H7 (cell line): ENCODE results near the gene DDA1. TPM values are rescaled to one million over a fixed set of nuclear protein-coding genes. Genes with fewer than 3 reads are reported as not detected.

Experiments
- DNase-seq: peaks from one replicate; pipeline ENCODE4 v3.0.0; 2012
- H3K27me3 ChIP-seq: 2 replicates; pipeline ENCODE4 v1.6.0; 2011; ENCODE audit warnings: mild to moderate bottlenecking, low read length; ENCODE audit not compliant: control insufficient read depth, insufficient read depth
- H3K36me3 ChIP-seq: replicated peaks from 2 replicates; pipeline ENCODE4 v1.5.1; 2011; ENCODE audit warnings: low read length; ENCODE audit not compliant: control insufficient read depth, insufficient read depth
- H3K4me3 ChIP-seq: 2 replicates; pipeline ENCODE4 v1.5.1; 2011; ENCODE audit warnings: low read depth, mild to moderate bottlenecking, control low read depth, low read length, moderate library complexity; ENCODE audit not compliant: insufficient read depth
- total RNA-seq: library from RNA; depleted of rRNA; stranded (reverse); fragments of >200 nt; shearing (Covaris generic); gene quantifications from 2 replicates; pipeline ENCODE4 v1.2.3, GENCODE V29; 2014

The DDA1 gene
- total RNA-seq, 1 experiment from 2014 or later: 50.8 TPM

DNA sequence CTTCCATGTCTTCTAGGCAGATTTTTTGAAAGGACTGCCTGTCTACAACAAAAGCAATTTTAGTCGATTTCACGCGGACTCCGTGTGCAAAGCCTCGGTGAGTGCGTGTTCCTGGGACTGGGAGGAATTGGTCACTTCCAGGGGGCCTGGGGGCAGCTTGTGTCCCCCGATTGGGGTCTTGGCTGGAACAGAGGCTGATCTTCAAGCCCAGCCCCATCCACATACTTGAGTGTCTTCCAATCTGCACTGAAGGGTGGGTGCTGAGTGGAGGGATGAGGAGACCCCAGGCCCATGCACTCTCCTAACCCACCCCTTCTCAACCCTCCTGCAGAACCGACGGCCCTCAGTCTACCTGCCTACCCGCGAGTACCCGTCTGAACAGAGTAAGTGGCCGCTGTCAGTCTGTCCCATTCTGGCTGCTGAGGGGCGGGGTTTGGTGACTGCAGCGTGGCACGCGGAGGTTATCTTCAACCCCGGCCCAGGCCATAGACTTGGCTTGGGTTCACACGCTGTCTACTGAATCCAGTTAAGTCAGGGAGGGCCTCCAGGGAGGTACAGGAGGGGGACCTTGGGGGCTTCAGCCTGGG lies 4.7 kb downstream of the DDA1 start:
- H3K36me3 ChIP-seq: peaks cover 11% of the 10 kb centered on the region
- H3K4me3 ChIP-seq: no peak overlapping the region
- no peaks in the 10 kb centered on the region for H3K27me3 ChIP-seq
- no peak for DNase-seq

DNA sequence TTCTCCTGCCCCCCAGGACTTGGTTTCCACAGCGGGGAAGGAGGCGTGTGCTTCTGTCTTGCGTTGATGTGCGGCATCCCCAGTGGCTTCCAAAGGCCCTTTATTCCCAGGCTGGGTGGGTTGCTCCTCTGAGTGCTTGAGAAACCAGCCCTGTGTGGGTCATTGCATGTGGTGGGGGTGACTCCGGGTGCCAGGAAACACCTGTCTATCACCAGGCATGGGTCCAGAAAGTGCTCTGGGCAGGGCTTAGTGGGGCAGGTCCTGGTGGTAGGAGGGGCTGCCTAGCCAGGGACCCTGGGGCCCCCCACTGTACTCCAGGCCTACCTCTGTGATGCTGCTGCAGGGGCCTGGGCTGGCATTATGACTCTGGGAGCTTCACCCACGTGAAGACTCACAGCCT lies 9.6 kb downstream of the DDA1 start:
- no peaks in the 10 kb centered on the region for H3K27me3 ChIP-seq
- peaks cover 13% of the 10 kb centered on the region for H3K36me3 ChIP-seq
- DNase-seq: no peak
- no peak overlapping the region for H3K4me3 ChIP-seq

DNA sequence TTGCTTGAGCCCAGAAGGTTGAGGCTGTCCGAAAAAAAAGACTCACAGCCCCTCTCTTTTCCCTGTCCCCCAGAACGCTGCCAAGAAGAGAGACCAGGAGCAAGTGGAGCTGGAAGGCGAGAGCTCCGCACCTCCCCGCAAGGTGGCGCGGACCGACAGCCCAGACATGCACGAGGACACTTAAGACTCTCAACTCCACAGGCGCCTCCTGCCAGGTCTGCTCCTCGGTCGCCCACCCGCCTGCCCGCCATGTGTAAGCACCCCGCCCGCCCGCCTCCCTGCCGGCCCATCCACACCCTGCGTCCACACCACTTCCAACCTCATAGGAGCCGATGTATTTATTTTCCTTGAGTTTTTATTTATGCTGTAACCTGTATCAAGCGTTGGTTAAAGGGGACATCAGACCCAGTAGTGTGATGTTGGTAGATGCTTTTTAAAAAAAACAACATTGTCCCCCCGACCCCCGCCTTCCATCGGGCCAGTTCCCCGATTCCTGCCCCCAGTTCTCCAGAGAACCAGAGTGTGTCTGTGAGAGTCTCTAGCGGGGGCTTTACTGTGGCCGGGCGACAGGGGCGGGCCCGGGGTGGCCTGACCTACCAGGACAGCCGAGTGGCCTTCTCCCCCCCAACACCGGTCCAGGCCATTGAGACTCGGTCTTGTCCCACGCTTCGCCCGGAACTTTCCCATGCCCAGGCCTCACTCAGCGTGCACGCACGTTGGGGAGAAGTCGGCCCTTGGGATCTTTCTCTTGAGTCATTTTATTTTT lies 10.3 kb downstream of the DDA1 start:
- H3K27me3 ChIP-seq: no peaks in the 10 kb centered on the region
- peaks cover 11% of the 10 kb centered on the region for H3K36me3 ChIP-seq
- H3K4me3 ChIP-seq: no peak overlapping the region
- DNase-seq: peak; percentile 26

DNA sequence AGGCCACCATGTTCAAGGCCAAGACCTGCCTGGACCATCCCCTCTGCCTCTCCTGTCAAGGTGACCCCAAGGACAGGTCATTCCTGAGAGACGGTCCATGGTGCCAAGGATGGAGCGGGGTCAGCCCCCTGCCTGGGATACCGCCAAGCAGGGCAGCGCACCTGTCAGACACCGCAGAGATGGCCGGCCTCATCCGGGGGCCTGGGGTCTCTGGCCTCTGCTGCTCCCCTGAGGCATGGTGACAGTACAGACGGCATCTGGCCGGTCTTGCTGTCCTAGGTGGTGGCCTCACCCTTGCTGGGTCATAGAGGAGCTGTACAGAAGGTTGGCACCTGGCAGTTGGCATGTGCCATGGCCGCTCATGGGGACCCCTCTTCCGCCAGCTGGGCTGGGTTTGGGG lies 11.1 kb downstream of the DDA1 start:
- Histone ChIP-seq H3K27me3 (no peaks in the 10 kb centered on the region), H3K4me3 (no peak overlapping the region), H3K36me3 (peaks cover 10% of the 10 kb centered on the region)
- DNase-seq: peak; percentile 44

DNA sequence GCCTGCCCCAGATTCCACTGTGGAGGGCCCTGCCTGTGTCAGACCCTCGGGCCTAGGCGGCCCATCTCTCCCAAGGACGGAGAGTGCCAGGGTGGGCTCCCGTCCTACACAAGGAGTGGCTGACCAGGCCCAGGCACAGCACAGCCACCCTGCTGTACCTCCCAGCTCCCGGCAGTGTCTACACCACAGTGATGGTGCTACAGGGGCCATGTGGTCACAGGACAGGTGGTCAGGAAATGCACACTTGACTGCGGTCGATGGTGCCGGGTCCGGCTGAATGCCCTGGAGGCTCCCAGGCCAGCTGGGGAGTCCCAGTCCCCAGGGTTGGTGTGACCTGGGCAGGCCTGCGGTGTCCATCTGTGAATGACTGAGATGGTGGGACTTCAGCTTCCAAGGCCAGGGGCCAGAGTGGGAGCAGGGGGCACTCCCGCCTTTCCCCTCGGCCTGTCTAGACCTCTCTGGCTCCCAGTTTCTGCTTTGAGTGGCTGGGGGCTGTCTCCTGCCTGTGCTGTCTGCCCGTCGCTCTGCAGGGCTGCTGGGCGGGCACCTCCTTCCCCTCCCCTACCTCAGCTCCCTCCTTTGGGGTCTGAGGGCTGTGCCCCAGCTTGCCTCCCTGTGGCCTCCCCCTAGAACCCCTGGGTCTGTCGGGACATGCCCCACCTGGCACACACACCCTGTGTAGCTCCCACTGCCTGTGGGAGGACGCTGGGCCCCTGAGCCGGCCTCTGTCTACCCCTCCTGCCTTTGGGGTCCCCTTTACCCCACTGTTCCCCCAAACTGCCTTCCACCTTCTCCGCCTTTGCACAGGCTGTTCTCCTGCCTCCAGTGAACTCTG lies 12.5 kb downstream of the DDA1 start:
- no peaks in the 10 kb centered on the region for H3K27me3 ChIP-seq
- H3K4me3 ChIP-seq: no peak overlapping the region
- H3K36me3 ChIP-seq: peaks cover 6% of the 10 kb centered on the region
- peak; percentile 47 for DNase-seq

DNA sequence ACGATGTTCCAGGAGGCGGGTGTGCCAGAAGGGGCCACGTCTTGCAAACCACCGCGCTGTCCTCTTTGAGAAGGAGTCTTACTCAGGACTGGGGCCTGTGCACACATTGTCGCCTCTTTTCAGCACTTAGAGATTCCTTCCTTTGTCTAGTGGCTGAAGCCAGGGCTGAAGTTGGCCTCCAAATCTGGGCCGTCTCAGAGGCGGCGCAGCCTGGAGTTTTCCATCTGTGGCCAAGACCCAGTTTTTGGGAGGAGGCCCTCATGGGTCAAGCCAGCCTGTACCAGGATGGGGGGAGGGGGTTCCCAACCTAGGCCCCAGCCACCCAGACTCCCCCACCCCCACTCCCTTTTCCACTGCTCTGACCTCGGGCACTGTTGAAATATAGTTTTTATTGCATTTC lies 13.5 kb downstream of the DDA1 start:
- Histone ChIP-seq H3K27me3 (no peaks in the 10 kb centered on the region), H3K36me3 (peaks cover 6% of the 10 kb centered on the region), H3K4me3 (no peak overlapping the region)
- no peak for DNase-seq

DNA sequence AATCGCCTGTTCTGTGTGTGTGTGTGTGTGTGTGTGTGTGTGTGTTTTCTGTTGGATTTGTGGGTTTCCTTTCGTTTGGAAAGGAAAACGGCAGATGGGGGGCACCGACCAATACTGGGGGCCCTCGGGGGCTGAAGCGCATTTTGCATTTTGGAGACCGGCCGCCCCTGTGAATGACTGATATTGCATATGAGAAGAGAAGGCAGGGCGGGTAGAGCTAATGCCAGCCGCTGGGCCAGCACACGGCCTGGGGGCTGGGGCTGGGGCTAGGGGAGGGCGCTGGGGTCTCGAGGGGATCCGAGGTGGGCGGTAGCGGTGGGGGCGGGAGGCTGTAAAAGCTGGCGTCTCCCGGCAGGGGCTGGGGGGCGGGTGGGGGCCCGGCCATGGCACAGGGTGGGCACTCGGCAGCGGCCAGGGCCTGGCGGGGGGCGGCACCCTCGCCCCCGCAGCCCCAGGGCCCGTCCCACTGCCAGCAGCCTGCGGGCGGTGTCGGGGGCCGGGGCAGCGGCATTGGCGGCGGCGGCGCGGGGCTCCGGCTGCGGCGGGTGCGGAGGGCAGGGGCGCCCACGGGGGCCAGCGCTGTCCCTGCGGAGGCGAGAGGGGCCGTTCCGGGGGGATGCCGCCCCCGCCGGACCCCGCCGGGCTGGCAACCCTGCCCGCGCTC lies 14.1 kb downstream of the DDA1 start:
- peak; percentile 71 for DNase-seq
- Histone ChIP-seq H3K27me3 (no peaks in the 10 kb centered on the region), H3K36me3 (peaks cover 6% of the 10 kb centered on the region), H3K4me3 (no peak overlapping the region)

DNA sequence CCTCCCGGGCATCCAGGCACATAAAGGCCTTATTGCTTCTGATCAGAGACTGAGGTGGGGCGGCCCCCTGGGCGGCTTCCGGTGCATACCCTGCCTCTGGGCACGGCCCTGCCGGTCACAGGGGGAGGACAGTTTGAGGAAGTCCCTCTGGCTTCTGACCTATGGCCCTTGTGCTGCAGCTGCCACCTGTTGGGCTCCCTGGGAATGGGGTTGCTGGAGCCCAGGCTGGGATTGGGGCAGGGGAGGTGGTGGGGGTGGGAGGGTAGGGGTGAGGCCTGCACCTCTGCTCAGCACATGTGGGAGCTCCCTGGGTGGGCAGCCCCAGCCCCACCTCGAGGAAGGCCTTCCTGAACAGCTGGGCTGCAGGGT lies 14.6 kb downstream of the DDA1 start:
- peaks cover 3% of the 10 kb centered on the region for H3K27me3 ChIP-seq
- H3K36me3 ChIP-seq: peaks cover 6% of the 10 kb centered on the region
- H3K4me3 ChIP-seq: no peak overlapping the region
- DNase-seq: no peak

DNA sequence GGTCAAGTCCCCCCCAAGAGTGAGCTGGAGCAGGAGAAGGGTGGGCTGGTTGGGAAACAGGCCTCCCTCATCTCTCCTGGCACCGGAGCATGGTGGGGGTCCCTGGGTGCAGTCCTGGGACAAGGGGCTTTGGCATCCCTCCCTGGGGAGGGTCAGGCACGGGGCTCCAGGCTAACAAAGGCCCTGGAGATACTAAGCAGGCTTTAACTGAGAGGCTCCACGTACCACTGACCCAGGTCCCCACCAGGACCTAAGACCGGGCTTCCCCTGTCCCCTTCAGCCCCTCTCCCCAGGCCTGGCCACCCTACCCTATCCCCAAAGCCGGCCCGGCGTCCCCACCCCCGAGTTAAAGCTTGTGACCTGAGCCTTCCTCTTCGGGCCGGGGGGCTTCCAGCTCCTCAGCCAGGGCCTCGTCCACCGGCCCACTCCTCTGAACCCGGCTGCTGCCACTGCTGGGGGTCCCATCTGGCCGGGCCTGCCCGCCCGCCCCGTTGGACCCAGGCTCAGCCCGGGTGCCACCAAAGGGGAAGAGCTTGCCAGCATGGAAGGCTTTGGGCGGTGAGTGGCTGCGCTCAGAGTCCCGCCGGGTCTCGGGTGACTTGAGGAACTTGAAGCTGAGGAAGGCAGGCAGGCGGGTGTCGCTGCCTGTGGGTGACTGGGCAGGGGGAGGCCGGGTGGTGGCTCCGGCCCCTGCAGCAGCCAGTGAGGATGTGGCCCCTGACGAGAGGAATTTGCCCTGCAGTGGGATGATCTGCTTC lies 15.2 kb downstream of the DDA1 start:
- no peak overlapping the region for H3K4me3 ChIP-seq
- DNase-seq: no peak
- H3K36me3 ChIP-seq: peaks cover 4% of the 10 kb centered on the region
- H3K27me3 ChIP-seq: peaks cover 9% of the 10 kb centered on the region

DNA sequence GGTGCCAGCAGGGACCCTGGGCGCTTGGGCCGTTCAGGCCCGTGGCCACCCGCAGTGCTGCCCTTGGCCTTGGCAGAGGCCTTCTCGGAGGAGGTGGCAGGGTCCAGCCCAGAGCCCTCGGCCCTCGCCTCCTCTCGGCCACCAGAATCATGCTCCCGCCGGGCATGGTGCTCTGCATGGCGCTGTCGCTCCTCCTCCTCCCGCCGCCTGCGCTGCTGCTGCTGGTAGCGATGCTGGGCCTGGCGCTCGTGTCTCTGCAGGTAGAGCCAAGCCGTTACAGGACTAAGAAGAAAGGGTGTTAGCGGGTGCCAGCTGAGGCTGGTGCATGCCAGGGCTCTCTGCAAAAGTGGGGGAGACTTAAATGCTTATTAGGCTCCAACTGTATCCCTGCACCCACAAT lies 15.8 kb downstream of the DDA1 start:
- Histone ChIP-seq H3K4me3 (no peak overlapping the region), H3K27me3 (peaks cover 13% of the 10 kb centered on the region), H3K36me3 (peaks cover 1% of the 10 kb centered on the region)
- DNase-seq: no peak

DNA sequence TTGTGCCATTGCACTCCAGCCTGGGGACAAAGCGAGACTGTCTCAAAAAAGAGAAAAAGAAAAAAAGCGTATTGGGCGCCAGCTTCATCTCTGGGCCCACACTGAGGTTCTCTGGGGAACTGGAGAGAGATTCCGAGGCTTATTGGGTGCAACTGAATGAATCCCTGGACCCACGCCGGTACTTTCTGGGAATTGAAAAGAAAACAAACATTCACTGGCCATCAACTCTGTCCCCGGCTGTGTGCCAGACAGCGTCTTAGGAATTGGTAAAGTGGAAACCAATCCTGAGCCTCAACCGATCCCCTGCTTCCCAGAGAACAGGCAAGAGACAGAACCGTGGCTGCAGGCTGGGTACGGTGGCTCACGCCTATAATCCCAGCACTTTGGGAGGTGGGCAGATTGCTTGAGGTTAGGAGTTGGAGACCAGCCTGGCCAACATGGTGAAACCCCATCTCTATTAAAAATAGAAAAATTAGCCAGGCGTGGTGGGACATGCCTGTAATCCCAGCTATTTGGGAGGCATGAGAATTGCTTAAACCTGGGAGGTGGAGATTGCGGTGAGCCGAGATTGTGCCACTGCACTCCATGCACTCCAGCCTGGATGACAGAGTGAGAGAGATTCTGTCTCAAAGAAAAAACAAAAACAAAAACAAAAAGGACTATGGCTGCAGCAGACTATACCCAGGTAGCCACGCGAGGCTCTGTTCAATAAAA lies 16.7 kb downstream of the DDA1 start:
- peaks cover 13% of the 10 kb centered on the region for H3K27me3 ChIP-seq
- no peak for DNase-seq
- H3K4me3 ChIP-seq: no peak overlapping the region
- peaks cover 1% of the 10 kb centered on the region; the same call in 1 of the 2 replicates for H3K36me3 ChIP-seq

DNA sequence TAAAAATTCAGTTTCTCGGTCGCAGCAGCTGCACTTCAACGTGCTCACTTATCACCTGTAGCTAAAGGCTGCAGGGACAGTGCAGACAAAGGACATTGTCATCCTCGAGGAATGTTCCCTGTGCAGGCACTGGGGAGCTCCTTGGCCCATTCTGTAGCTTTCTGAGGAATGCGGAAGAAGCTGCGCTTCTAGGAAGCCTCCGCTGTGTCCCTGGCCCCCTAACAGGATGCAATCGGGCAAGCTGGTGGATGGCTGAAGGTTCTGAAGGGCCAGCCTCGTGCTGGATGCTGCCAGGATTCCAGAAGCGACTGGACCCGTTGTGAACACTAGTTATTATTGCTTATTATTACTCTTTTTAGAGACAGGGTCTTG lies 17.2 kb downstream of the DDA1 start:
- peaks cover 13% of the 10 kb centered on the region for H3K27me3 ChIP-seq
- DNase-seq: no peak
- peaks cover 1% of the 10 kb centered on the region; the same call in 1 of the 2 replicates for H3K36me3 ChIP-seq
- H3K4me3 ChIP-seq: no peak overlapping the region

DNA sequence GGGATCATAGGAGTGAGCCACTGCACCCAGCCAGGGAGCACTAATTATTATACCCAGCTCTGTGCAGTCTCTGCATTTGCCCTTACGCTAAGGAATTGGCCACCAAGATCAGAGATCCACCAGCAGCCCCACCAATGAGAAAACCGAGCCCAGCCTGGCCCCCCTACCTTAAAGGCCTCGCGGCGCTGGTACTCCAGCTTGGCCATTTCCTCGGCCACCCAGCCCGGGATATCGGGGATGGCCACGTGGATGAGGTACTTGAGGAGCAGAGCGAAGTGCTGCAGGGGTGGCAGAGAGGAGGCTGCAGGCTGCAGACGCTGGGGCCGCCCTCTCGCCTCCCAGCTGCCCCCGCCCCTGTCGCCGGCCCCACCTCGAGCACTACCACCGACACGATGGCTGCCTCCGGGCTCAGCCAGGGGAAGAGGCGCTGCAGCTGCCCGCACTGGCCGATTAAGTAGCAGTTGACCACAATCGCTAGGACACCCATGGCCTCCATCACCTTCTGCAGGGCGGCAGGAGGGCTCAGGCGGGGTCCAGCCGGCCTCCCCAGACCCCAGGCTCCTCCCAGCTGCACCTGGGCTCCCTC lies 17.8 kb downstream of the DDA1 start:
- peaks cover 1% of the 10 kb centered on the region; the same call in 1 of the 2 replicates for H3K36me3 ChIP-seq
- peaks cover 13% of the 10 kb centered on the region for H3K27me3 ChIP-seq
- DNase-seq: no peak
- peak overlapping the region; percentile 74 for H3K4me3 ChIP-seq
